Activated CD8-positive, alpha-beta T cell treated with anti-CD3 and anti-CD28 coated beads for 36 hours (primary cell): ENCODE measurements around the gene SAT2. TPM values are rescaled to one million over a fixed set of nuclear protein-coding genes. Genes with fewer than 3 reads are reported as not detected.
"Not testable (repeated sequence)": the region's sequence is repeated elsewhere in the genome, so short reads cannot be mapped to it uniquely, and the experiment has no call there.

Experiments used
- ATAC-seq: fragments of 200-7000 bp; cut with Tn5 transposase; one replicate; pipeline ENCODE4 v1.10.0; 2021; ENCODE audit warnings: mild to moderate bottlenecking, moderate library complexity
- CTCF ChIA-PET: fragments of 350-600 bp; sonication (Branson Sonifier 250); formaldehyde crosslinking; loops from one replicate; lab custom pipeline; 2021; ENCODE audit warnings: antibody characterized with exemption; lab: Charles Lee
- POLR2A ChIA-PET: fragments of 350-600 bp; sonication (Branson Sonifier 250); formaldehyde crosslinking; loops from one replicate; lab custom pipeline; 2021; ENCODE audit warnings: antibody characterized with exemption; lab: Charles Lee
- DNase-seq: peaks from one replicate; pipeline ENCODE4 v3.0.0-alpha.2; 2020
- H3K27ac Mint-ChIP-seq: one replicate; pipeline ENCODE4 v1.8.0; 2021; ENCODE audit warnings: mild to moderate bottlenecking, mixed read lengths
- H3K27me3 Mint-ChIP-seq: one replicate; pipeline ENCODE4 v1.8.0; 2021; ENCODE audit warnings: mixed read lengths
- H3K36me3 Mint-ChIP-seq: one replicate; pipeline ENCODE4 v1.8.0; 2021; ENCODE audit warnings: low read depth, mixed read lengths
- H3K4me1 Mint-ChIP-seq: one replicate; pipeline ENCODE4 v1.8.0; 2021; ENCODE audit warnings: low read depth, mixed read lengths
- H3K4me3 Mint-ChIP-seq: one replicate; pipeline ENCODE4 v1.8.0; 2021; ENCODE audit warnings: mild to moderate bottlenecking, moderate library complexity, mixed read lengths
- H3K9me3 Mint-ChIP-seq: one replicate; pipeline ENCODE4 v1.8.0; 2021; ENCODE audit warnings: mixed read lengths
- CTCF ChIP-seq: fragments of 200-600 bp; IDR thresholded peaks from one replicate; pipeline ENCODE4 v1.8.0; 2022; ENCODE audit warnings: antibody characterized with exemption, mild to moderate bottlenecking
- intact Hi-C: fragments of 100-400 bp; cut with micrococcal nuclease; formaldehyde crosslinking; loops from one replicate; pipeline ENCODE4 v1.10.0; 2022
- total RNA-seq, 2 experiments: library from RNA; stranded (reverse); gene quantifications; one replicate each; pipeline ENCODE4 v1.2.3, GENCODE V29; 2021

The SAT2 gene
- total RNA-seq, 2 experiments from 2014 or later = 15.6 to 22.2 TPM

- ChIA-PET CTCF (interaction anchor here (0.5 to 2.9 kb wide), 7 partner anchors 9 to 38 kb away, joined by 3 to 17 read pairs (median 4); partner anchors contain the start of genes TP53 and WRAP53), POLR2A (interaction anchor here (0.8 to 4.3 kb wide), 7 partner anchors 16 to 77 kb away, joined by 3 to 29 read pairs (median 3); partner anchors contain the start of genes SAT2, TP53 and WRAP53)
- DNase-seq (peak; percentile 83), ATAC-seq (peak; percentile 92)
- peaks cover 14% of the 10 kb centered on the region for H3K4me1 Mint-ChIP-seq
- H3K4me3 Mint-ChIP-seq = peak within 1 kb of the TSS; percentile 74
- TF ChIP-seq CTCF = no peak
- H3K27ac Mint-ChIP-seq = no peak within 1 kb of the TSS
- intact Hi-C loops = no loop called here
- H3K27me3 Mint-ChIP-seq = peaks cover 32% of the 10 kb centered on the region
- no peaks in the 10 kb centered on the region for H3K9me3 Mint-ChIP-seq
- no peaks in the 10 kb centered on the region for H3K36me3 Mint-ChIP-seq
Measured at GRCh38 chr17:7650509-7651096, 23.0 kb upstream of the SAT2 start, which contains the start of gene ATP1B2. Gene ATP1B2, plus strand, starts transcription at chr17:7650926. Its CDS starts 593 bp downstream, at chr17:7651519.

GRCh38 chr17:7647018-7647417 is 19.4 kb upstream of the SAT2 start:
- intact Hi-C loops = no loop called here
- DNase-seq = no peak
- H3K4me1 Mint-ChIP-seq = peaks cover 14% of the 10 kb centered on the region
- ChIA-PET POLR2A (interaction anchor here (1.1 to 2.6 kb wide), 3 partner anchors 12 to 40 kb away, joined by 3 to 8 read pairs (median 3); partner anchors contain the start of genes SAT2 and TP53), CTCF (interaction anchor here (1.3 to 2.9 kb wide), 2 partner anchors 15 to 26 kb away, joined by 3 to 8 read pairs; no protein-coding TSS in a partner anchor)
- H3K27me3 Mint-ChIP-seq = peaks cover 22% of the 10 kb centered on the region
- no peak for TF ChIP-seq CTCF
- no peaks in the 10 kb centered on the region for H3K36me3 Mint-ChIP-seq
- H3K27ac Mint-ChIP-seq = no peak overlapping the region
- ATAC-seq = no peak
- H3K9me3 Mint-ChIP-seq = no peaks in the 10 kb centered on the region
- no peak overlapping the region for H3K4me3 Mint-ChIP-seq

- TF ChIP-seq CTCF = no peak
- H3K36me3 Mint-ChIP-seq = no peaks in the 10 kb centered on the region
- ChIA-PET CTCF (interaction anchor here (0.5 to 1.3 kb wide), 2 partner anchors 14 to 45 kb away, joined by 3 read pairs; no protein-coding TSS in a partner anchor), POLR2A (interaction anchor here (1.1 to 2.6 kb wide), 2 partner anchors 11 to 40 kb away, joined by 3 to 8 read pairs; partner anchors contain the start of gene TP53)
- H3K4me1 Mint-ChIP-seq = peaks cover 16% of the 10 kb centered on the region
- ATAC-seq = no peak
- intact Hi-C loops = no loop called here
- no peak for DNase-seq
- H3K27ac Mint-ChIP-seq = no peak overlapping the region
- H3K27me3 Mint-ChIP-seq = peaks cover 20% of the 10 kb centered on the region
- no peaks in the 10 kb centered on the region for H3K9me3 Mint-ChIP-seq
- H3K4me3 Mint-ChIP-seq = no peak overlapping the region
Measured at GRCh38 chr17:7646457-7646856, 18.8 kb upstream of the SAT2 start.

GRCh38 chr17:7644775-7645174 is 17.2 kb upstream of the SAT2 start:
- Mint-ChIP-seq H3K36me3 (no peaks in the 10 kb centered on the region), H3K27ac (no peak overlapping the region), H3K4me3 (no peak overlapping the region), H3K4me1 (peaks cover 3% of the 10 kb centered on the region), H3K9me3 (no peaks in the 10 kb centered on the region), H3K27me3 (peaks cover 7% of the 10 kb centered on the region)
- ChIA-PET POLR2A (no interaction called here), CTCF (no interaction called here)
- no peak for DNase-seq
- ATAC-seq = no peak
- no peak for TF ChIP-seq CTCF
- intact Hi-C loops = no loop called here

GRCh38 chr17:7641635-7642034 is 14.0 kb upstream of the SAT2 start:
- H3K27ac Mint-ChIP-seq, H3K36me3 Mint-ChIP-seq, intact Hi-C loops, ATAC-seq, H3K27me3 Mint-ChIP-seq, H3K9me3 Mint-ChIP-seq, H3K4me1 Mint-ChIP-seq, H3K4me3 Mint-ChIP-seq: not testable (repeated sequence)
- ChIA-PET POLR2A (interaction anchor here (0.6 to 1.3 kb wide), 4 partner anchors 24 to 410 kb away, joined by 3 to 4 read pairs (median 3); partner anchors contain the start of genes TP53 and WRAP53), CTCF (interaction anchor here (1.0 to 3.8 kb wide), 3 partner anchors 10 to 47 kb away, joined by 3 to 16 read pairs (median 13); no protein-coding TSS in a partner anchor)
- DNase-seq = peak; percentile 30
